Stimulated activated CD4-positive, alpha-beta T cell treated with anti-CD3 and anti-CD28 coated beads, Interleukin-1b, Interleukin-23, amount 100 ng/mL, for 24 hours (primary cell): Measurements from ENCODE around the gene RAB11FIP2.

Experiments used
- DNase-seq, 4 experiments: peaks; one replicate each; pipeline ENCODE4 v3.0.0-alpha.2; 2020; ENCODE audit warnings: low read depth in 4 of 4, low spot score in 1 of 4

RAB11FIP2 gene

GRCh38 chr10:117987244-117987909 lies 59.4 kb downstream of the RAB11FIP2 start:
- no peak for DNase-seq

- DNase-seq, result no peak
These were observed 62.8 kb downstream of the RAB11FIP2 start for GRCh38 chr10:117983961-117984360.

GRCh38 chr10:117980755-117981702 lies 65.7 kb downstream of the RAB11FIP2 start:
- no peak for DNase-seq

GRCh38 chr10:117980216-117980615 lies 66.5 kb downstream of the RAB11FIP2 start:
- DNase-seq, result no peak

- no peak for DNase-seq
These were observed 74.4 kb downstream of the RAB11FIP2 start for GRCh38 chr10:117972168-117972837.

GRCh38 chr10:117970962-117971361 lies 75.8 kb downstream of the RAB11FIP2 start:
- DNase-seq, result no peak

- no peak for DNase-seq
These were observed 77.1 kb downstream of the RAB11FIP2 start for GRCh38 chr10:117969592-117969991.

GRCh38 chr10:117968354-117969182 lies 78.2 kb downstream of the RAB11FIP2 start:
- DNase-seq, result no peak

- no peak for DNase-seq
These were observed 79.5 kb downstream of the RAB11FIP2 start for GRCh38 chr10:117967149-117967650.

GRCh38 chr10:117965984-117966383 lies 80.8 kb downstream of the RAB11FIP2 start:
- DNase-seq, result no peak

- no peak for DNase-seq
These were observed 82.2 kb downstream of the RAB11FIP2 start for GRCh38 chr10:117964536-117964935.

GRCh38 chr10:117960345-117960935 lies 86.3 kb downstream of the RAB11FIP2 start:
- no peak for DNase-seq

- DNase-seq, result no peak
These were observed 89.8 kb downstream of the RAB11FIP2 start for GRCh38 chr10:117956972-117957371.

GRCh38 chr10:117955176-117955575 lies 91.6 kb downstream of the RAB11FIP2 start:
- no peak for DNase-seq
